ENCODE results near the gene NOS1AP. TPM values are rescaled to one million over a fixed set of nuclear protein-coding genes. Genes with fewer than 3 reads are reported as not detected.
"Not testable (repeated sequence)": the region's sequence is repeated elsewhere in the genome, so short reads cannot be mapped to it uniquely, and the experiment has no call there.

The NOS1AP gene
- total RNA-seq, 4 donors from 2014 or later, result 0.31 to 12.7 (median 1.7) TPM

- Histone ChIP-seq H3K36me3 (no peaks in the 10 kb centered on the region), H3K9me3 (no peaks in the 10 kb centered on the region), H3K27ac (no peak overlapping the region), H3K4me3 (no peak overlapping the region), H3K4me1 (peaks cover 0 to 3% (median 0%) of the 10 kb centered on the region in 3 donors), H3K27me3 (peaks cover 0 to 11% (median 0%) of the 10 kb centered on the region in 4 donors)
- intact Hi-C loops (cut with DNase I), result no loop called here
- TF ChIP-seq POLR2A (IDR thresholded peaks at IDR 0.05) (no peak), CTCF (IDR thresholded peaks at IDR 0.05) (no peak)
- DNase-seq, result no peak
- 66 to 70% methylated on average over 4 of the region's 4 CpGs for WGBS, 2 donors
These were observed 29.5 kb upstream of the NOS1AP start for GRCh38 chr1:162040001-162040400.

- peaks cover 0 to 4% (median 0%) of the 10 kb centered on the region in 4 donors for H3K27me3 ChIP-seq
- TF ChIP-seq CTCF (IDR thresholded peaks at IDR 0.05), result peak in 2 of 6 experiments; percentile 21 to 37
- TF ChIP-seq POLR2A (IDR thresholded peaks at IDR 0.05), result no peak
- no peak overlapping the region for H3K4me3 ChIP-seq
- no peaks in the 10 kb centered on the region for H3K36me3 ChIP-seq
- intact Hi-C loops (cut with DNase I), result no loop called here
- H3K9me3 ChIP-seq, result no peaks in the 10 kb centered on the region
- peaks cover 0 to 3% (median 0%) of the 10 kb centered on the region in 3 donors for H3K4me1 ChIP-seq
- DNase-seq, result no peak
- H3K27ac ChIP-seq, result no peak overlapping the region
These were observed 28.8 kb upstream of the NOS1AP start for GRCh38 chr1:162040657-162041056.

GRCh38 chr1:162042361-162042760 lies 27.1 kb upstream of the NOS1AP start:
- H3K9me3 ChIP-seq, result no peaks in the 10 kb centered on the region
- H3K27ac ChIP-seq, result no peak overlapping the region
- H3K27me3 ChIP-seq, result no peaks in the 10 kb centered on the region
- no peaks in the 10 kb centered on the region for H3K36me3 ChIP-seq
- WGBS, 2 donors, result 75 to 77% methylated on average over 1 of the region's 1 CpG
- intact Hi-C loops (cut with DNase I), result no loop called here
- TF ChIP-seq POLR2A (IDR thresholded peaks at IDR 0.05), result no peak
- no peak for TF ChIP-seq CTCF (IDR thresholded peaks at IDR 0.05)
- H3K4me1 ChIP-seq, result no peaks in the 10 kb centered on the region
- no peak for DNase-seq
- no peak overlapping the region for H3K4me3 ChIP-seq

GRCh38 chr1:162046921-162047320 lies 22.6 kb upstream of the NOS1AP start:
- TF ChIP-seq POLR2A (IDR thresholded peaks at IDR 0.05), result no peak
- no peak for TF ChIP-seq CTCF (IDR thresholded peaks at IDR 0.05)
- DNase-seq, result no peak
- intact Hi-C loops (cut with DNase I), result no loop called here
- Histone ChIP-seq H3K9me3 (no peaks in the 10 kb centered on the region), H3K27ac (no peak overlapping the region), H3K36me3 (no peaks in the 10 kb centered on the region), H3K4me3 (no peak overlapping the region), H3K27me3 (peaks cover 0 to 4% (median 0%) of the 10 kb centered on the region in 4 donors), H3K4me1 (no peaks in the 10 kb centered on the region)
- 44 to 67% methylated on average over 1 of the region's 1 CpG for WGBS, 2 donors

- intact Hi-C loops (cut with DNase I); H3K36me3 ChIP-seq; H3K27ac ChIP-seq; H3K9me3 ChIP-seq; H3K4me1 ChIP-seq; DNase-seq; H3K4me3 ChIP-seq: not testable (repeated sequence)
- 90% methylated on average over 3 of the region's 3 CpGs; no CpG with 5 or more reads in 1 of the 2 donors for WGBS, 2 donors
- H3K27me3 ChIP-seq, result peaks cover 0 to 11% (median 0%) of the 10 kb centered on the region in 4 donors
These were observed 15.5 kb upstream of the NOS1AP start for GRCh38 chr1:162053949-162054348.

GRCh38 chr1:162055062-162055461 lies 14.4 kb upstream of the NOS1AP start:
- WGBS, 2 donors, result 35 to 39% methylated on average over 3 of the region's 3 CpGs
- Histone ChIP-seq H3K4me1 (no peaks in the 10 kb centered on the region), H3K9me3 (no peaks in the 10 kb centered on the region), H3K27me3 (peaks cover 0 to 11% (median 0%) of the 10 kb centered on the region in 4 donors), H3K36me3 (no peaks in the 10 kb centered on the region), H3K4me3 (no peak overlapping the region), H3K27ac (no peak overlapping the region)
- no peak for TF ChIP-seq CTCF (IDR thresholded peaks at IDR 0.05)
- TF ChIP-seq POLR2A (IDR thresholded peaks at IDR 0.05), result no peak
- no peak for DNase-seq
- intact Hi-C loops (cut with DNase I), result loop anchor here (5.0 kb wide), 1 partner anchor 217 kb away; no protein-coding TSS in a partner anchor
